SK-N-SH (cell line): Measurements from ENCODE around the gene PRICKLE1. TPM values are rescaled to one million over a fixed set of nuclear protein-coding genes. Genes with fewer than 3 reads are reported as not detected.

Experiments used
- CTCF ChIA-PET: fragments of 300-600, 350-600 bp; formaldehyde crosslinking; extraction: SDS; loops from one replicate; lab custom pipeline; 2021; lab: Yijun Ruan, JAX
- POLR2A ChIA-PET: fragments of 350-600 bp; sonication (Branson Sonifier 250); formaldehyde crosslinking; extraction: SDS; loops from one replicate; lab custom pipeline; 2020; ENCODE audit warnings: antibody characterized with exemption, inconsistent platforms; lab: Yijun Ruan, JAX
- DNase-seq: peaks from one replicate; pipeline ENCODE4 v3.0.0; 2012
- H2AFZ ChIP-seq: fragments of 200-600 bp; sonication (generic); 2 replicates; pipeline ENCODE4 v1.8.1; 2016; ENCODE audit warnings: antibody characterized with exemption, mild to moderate bottlenecking, low read depth
- H3F3A ChIP-seq: fragments of 200-600 bp; sonication (generic); replicated peaks from 2 replicates; pipeline ENCODE3; 2016; ENCODE audit warnings: antibody characterized with exemption, mild to moderate bottlenecking; ENCODE audit not compliant: insufficient read depth
- H3K27ac ChIP-seq, 2 experiments: fragments of 200-500 bp in 1 of 2; fragments of 200-600 bp in 1 of 2; sonication (Bioruptor generic) in 1 of 2; sonication (generic), shearing (Covaris generic) in 1 of 2; 2 replicates each; pipeline versions ENCODE4 v1.5.1 to v1.6.1; 2014 to 2016; ENCODE audit warnings: low read depth in 2 of 2, inconsistent platforms in 1 of 2, low read length in 1 of 2, mild to moderate bottlenecking in 1 of 2, mixed read lengths in 1 of 2
- H3K27me3 ChIP-seq: fragments of 200-600 bp; sonication (generic), shearing (Covaris generic); 2 replicates; pipeline ENCODE4 v1.6.1; 2016; ENCODE audit warnings: mixed run types; ENCODE audit not compliant: insufficient read depth
- H3K36me3 ChIP-seq, 2 experiments: fragments of 200-500 bp in 1 of 2; fragments of 200-600 bp in 1 of 2; sonication (Bioruptor generic) in 1 of 2; sonication (generic) in 1 of 2; replicated peaks in 1 of 2; 2 replicates each; pipeline versions ENCODE3 to v1.5.1; 2014 to 2016; ENCODE audit warnings: low read length in 1 of 2, mild to moderate bottlenecking in 1 of 2; ENCODE audit not compliant: insufficient read depth in 2 of 2, control insufficient read depth in 1 of 2
- H3K4me1 ChIP-seq, 2 experiments: fragments of 200-500 bp in 1 of 2; fragments of 200-600 bp in 1 of 2; sonication (Bioruptor generic) in 1 of 2; sonication (generic), shearing (Covaris generic) in 1 of 2; 2 replicates each; pipeline versions ENCODE4 v1.5.1 to v1.6.1; 2014 to 2016; ENCODE audit warnings: low read depth in 1 of 2, low read length in 1 of 2, mixed run types in 1 of 2; ENCODE audit not compliant: insufficient read depth in 2 of 2, control insufficient read depth in 1 of 2
- H3K4me2 ChIP-seq: fragments of 200-600 bp; sonication (generic), shearing (Covaris generic); 2 replicates; pipeline ENCODE4 v1.6.1; 2017; ENCODE audit warnings: mixed run types
- H3K4me3 ChIP-seq, 2 experiments: fragments of 200-500 bp in 1 of 2; fragments of 200-600 bp in 1 of 2; sonication (Bioruptor generic) in 1 of 2; sonication (generic), shearing (Covaris generic) in 1 of 2; 2 replicates each; pipeline versions ENCODE4 v1.5.1 to v1.8.1; 2014 to 2016; ENCODE audit warnings: low read depth in 2 of 2, inconsistent platforms in 1 of 2, low read length in 1 of 2, mild to moderate bottlenecking in 1 of 2, mixed read lengths in 1 of 2, moderate library complexity in 1 of 2
- H3K79me2 ChIP-seq: fragments of 200-600 bp; sonication (generic); 2 replicates; pipeline ENCODE4 v1.8.1; 2017; ENCODE audit warnings: mild to moderate bottlenecking; ENCODE audit not compliant: insufficient read depth
- H3K9ac ChIP-seq: fragments of 200-600 bp; sonication (generic); 2 replicates; pipeline ENCODE4 v1.6.1; 2017; ENCODE audit warnings: mixed run types
- H3K9me2 ChIP-seq: fragments of 200-600 bp; sonication (generic); 2 replicates; pipeline ENCODE4 v1.6.1; 2017; ENCODE audit warnings: mixed run types
- H3K9me3 ChIP-seq: fragments of 200-600 bp; sonication (generic); 2 replicates; pipeline ENCODE4 v1.6.1; 2017; ENCODE audit warnings: mixed run types, mild to moderate bottlenecking, moderate library complexity
- H4K20me1 ChIP-seq: fragments of 200-600 bp; sonication (generic); 2 replicates; pipeline ENCODE4 v1.6.1; 2017; ENCODE audit warnings: mild to moderate bottlenecking, mixed run types; ENCODE audit not compliant: insufficient read depth
- ELF1 ChIP-seq: IDR thresholded peaks from 2 replicates; pipeline ENCODE4 v1.4.0; 2012
- FOXJ3 ChIP-seq: sonication (generic); formaldehyde crosslinking; IDR thresholded peaks from 2 replicates; pipeline ENCODE4 v1.5.1; 2020; ENCODE audit warnings: mild to moderate bottlenecking, missing genetic modification reagents
- FOXM1 ChIP-seq: IDR thresholded peaks from 2 replicates; pipeline ENCODE4 v1.4.0; 2012; ENCODE audit warnings: low read depth, mild to moderate bottlenecking
- GABPA ChIP-seq: IDR thresholded peaks from 2 replicates; pipeline ENCODE4 v1.4.0; 2012; ENCODE audit warnings: low read depth, mild to moderate bottlenecking
- NFIC ChIP-seq: IDR thresholded peaks from 2 replicates; pipeline ENCODE4 v1.4.0; 2012; ENCODE audit warnings: borderline replicate concordance
- NRF1 ChIP-seq: IDR thresholded peaks from 2 replicates; pipeline ENCODE4 v1.6.1; 2012; ENCODE audit warnings: low read depth, mild to moderate bottlenecking, low read length
- RCOR1 ChIP-seq: fragments of 150-350 bp; IDR thresholded peaks from 2 replicates; pipeline ENCODE4 v1.6.1; 2017; ENCODE audit warnings: antibody characterized with exemption, low read length
- SMC3 ChIP-seq: IDR thresholded peaks from 2 replicates; pipeline ENCODE4 v1.6.1; 2012; ENCODE audit warnings: low read depth, low read length, improper control_type of control experiment
- TAF1 ChIP-seq: IDR thresholded peaks from 2 replicates; pipeline ENCODE4 v1.6.1; 2012; ENCODE audit warnings: low read depth, mild to moderate bottlenecking, low read length, moderate library complexity, borderline replicate concordance
- TCF12 ChIP-seq: IDR thresholded peaks from 2 replicates; pipeline ENCODE4 v1.4.0; 2012
- WGBS: methylation state at CpG from one replicate; pipeline ENCODE4 v1.1.6; 2017; ENCODE audit warnings: low lambda C conversion rate; 5-methylcytosine and 5-hydroxymethylcytosine counted together
- polyA plus RNA-seq, 3 experiments: library from polyadenylated mRNA; depleted of rRNA; stranded (reverse); fragments of >200 nt; gene quantifications; 2 replicates each; pipeline ENCODE4 v1.2.3, GENCODE V29; 2012
- TF ChIP-seq, protein P1 (sequence below): IDR thresholded peaks from 2 replicates; pipeline ENCODE4 v1.4.0; 2012; ENCODE audit warnings: low read depth
- TF ChIP-seq, protein P2 (sequence below): IDR thresholded peaks from 2 replicates; pipeline ENCODE4 v1.4.0; 2012; ENCODE audit warnings: low read depth, borderline replicate concordance
- TF ChIP-seq, protein P3 (sequence below): IDR thresholded peaks from 2 replicates; pipeline ENCODE4 v1.4.0; 2012; ENCODE audit warnings: low read depth, borderline replicate concordance

PRICKLE1 gene
- 0.45 and 1.2 TPM in 2 replicates for polyA plus RNA-seq (2012; rRNA removed)
- 0.48 and 0.55 TPM in 2 replicates for polyA plus RNA-seq (2012; cell fraction: cytosol; rRNA removed)
- polyA plus RNA-seq (2012; cell fraction: nucleus; rRNA removed): 0.56 and 1.5 TPM in 2 replicates

DNA sequence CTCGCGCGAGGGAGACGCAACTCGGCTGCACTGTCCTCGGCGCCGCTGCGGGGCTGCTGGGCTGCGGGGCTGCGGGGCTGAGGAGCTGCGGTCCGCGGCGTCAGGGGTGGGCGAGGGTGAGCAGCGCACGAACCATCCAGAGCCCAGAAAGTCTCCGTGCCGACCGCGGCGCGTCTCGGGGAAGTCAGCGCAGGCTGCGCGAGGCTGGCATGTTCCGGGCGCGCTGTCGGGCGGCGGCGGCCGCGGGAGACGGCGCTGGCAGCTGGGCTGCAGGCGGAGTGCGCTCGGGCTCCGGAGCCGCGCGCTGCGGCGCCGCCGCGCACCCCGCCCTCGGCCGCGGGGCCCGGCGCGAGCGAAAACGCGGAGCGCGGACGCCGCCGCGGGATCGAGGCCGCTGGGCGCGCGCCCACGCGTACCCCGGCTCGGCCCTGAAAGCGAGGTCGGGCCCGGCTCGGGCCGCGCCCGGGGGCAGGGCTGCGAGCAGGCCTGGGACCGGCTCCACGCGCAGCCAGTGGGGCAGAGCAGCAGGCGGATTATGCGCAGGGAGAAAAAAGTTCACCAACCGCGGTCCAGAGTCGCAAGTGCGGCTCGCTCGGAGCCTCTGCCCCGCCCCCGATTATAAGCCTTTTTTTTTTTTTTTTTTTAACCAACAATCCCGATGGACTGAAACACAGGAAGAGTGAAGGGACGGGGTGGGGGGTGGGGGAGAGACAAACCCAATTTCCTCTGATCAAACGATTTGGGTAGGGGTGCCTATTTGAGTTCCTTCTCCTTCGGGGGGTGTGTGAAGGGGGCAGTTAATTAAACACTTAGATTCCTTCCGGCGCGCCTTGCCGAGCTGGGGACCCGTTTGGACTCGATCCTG lies at the start of gene PRICKLE1:
Gene PRICKLE1, minus strand, starts transcription at position 282 of the 865 bp plus-strand sequence. CDS start 117,230 bp downstream, outside the sequence.
- WGBS: 0% methylated on average over 11 of the region's 107 CpGs
- H3K27me3 ChIP-seq: peaks cover 33% of the 10 kb centered on the region
- peak within 1 kb of the TSS; percentile 61 to 62 for H3K4me3 ChIP-seq
- peak within 1 kb of the TSS; percentile 97 for H3K4me2 ChIP-seq
- H3K27ac ChIP-seq: peak within 1 kb of the TSS in 1 of 2 experiments; percentile 58; a peak in 2 of 4 replicates
- no peaks in the 10 kb centered on the region for H3F3A ChIP-seq
- H3K9me2 ChIP-seq: no peaks in the 10 kb centered on the region
- peak; percentile 90 for DNase-seq
- no peak for TF ChIP-seq FOXM1
- TF ChIP-seq, protein P1, sequence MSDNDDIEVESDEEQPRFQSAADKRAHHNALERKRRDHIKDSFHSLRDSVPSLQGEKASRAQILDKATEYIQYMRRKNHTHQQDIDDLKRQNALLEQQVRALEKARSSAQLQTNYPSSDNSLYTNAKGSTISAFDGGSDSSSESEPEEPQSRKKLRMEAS: no peak
- TF ChIP-seq, protein P2, sequence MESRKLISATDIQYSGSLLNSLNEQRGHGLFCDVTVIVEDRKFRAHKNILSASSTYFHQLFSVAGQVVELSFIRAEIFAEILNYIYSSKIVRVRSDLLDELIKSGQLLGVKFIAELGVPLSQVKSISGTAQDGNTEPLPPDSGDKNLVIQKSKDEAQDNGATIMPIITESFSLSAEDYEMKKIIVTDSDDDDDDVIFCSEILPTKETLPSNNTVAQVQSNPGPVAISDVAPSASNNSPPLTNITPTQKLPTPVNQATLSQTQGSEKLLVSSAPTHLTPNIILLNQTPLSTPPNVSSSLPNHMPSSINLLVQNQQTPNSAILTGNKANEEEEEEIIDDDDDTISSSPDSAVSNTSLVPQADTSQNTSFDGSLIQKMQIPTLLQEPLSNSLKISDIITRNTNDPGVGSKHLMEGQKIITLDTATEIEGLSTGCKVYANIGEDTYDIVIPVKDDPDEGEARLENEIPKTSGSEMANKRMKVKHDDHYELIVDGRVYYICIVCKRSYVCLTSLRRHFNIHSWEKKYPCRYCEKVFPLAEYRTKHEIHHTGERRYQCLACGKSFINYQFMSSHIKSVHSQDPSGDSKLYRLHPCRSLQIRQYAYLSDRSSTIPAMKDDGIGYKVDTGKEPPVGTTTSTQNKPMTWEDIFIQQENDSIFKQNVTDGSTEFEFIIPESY: no peak
- TF ChIP-seq, all 33 proteins: peak for 0
- H3K9me3 ChIP-seq: no peaks in the 10 kb centered on the region
- H3K36me3 ChIP-seq: no peaks in the 10 kb centered on the region
- ChIA-PET CTCF (interaction anchor here (0.6 to 2.6 kb wide), 8 partner anchors 11 to 747 kb away, joined by 3 to 14 read pairs (median 4); no protein-coding TSS in a partner anchor), POLR2A (interaction anchor here (0.7 to 1.0 kb wide), 2 partner anchors 16 to 635 kb away, joined by 3 read pairs; no protein-coding TSS in a partner anchor)
- no peaks in the 10 kb centered on the region for H3K79me2 ChIP-seq
- peak within 1 kb of the TSS; percentile 76 for H2AFZ ChIP-seq
- peaks cover 7 to 25% of the 10 kb centered on the region in 2 experiments; a peak in 3 of 4 replicates for H3K4me1 ChIP-seq
- no peak within 1 kb of the TSS for H3K9ac ChIP-seq
- H4K20me1 ChIP-seq: no peaks in the 10 kb centered on the region

DNA sequence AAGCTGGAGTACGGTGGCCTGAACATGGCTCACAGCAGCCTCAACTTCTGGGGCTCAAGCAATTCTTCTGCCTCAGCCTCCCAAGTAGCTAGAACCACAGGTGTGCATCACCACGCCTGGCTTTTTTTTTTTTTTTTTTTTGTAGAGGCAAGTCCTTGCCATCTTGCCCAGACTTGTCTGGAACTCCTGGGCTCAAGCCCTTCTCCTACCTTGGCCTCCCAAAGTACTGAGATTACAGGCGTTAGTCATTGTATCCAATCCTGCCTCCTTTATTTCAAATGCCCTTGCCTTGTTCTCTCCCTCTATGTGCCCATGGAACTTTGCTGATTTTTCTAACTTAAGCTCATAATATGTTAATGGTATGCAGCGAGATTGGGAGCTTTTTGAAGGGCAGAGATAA lies 49.2 kb upstream of the PRICKLE1 start:
- Histone ChIP-seq H2AFZ (no peak overlapping the region), H3K4me1 (no peaks in the 10 kb centered on the region)
- TF ChIP-seq ELF1 (no peak), GABPA (no peak), NRF1 (no peak), FOXJ3 (CRISPR knock-in tag) (no peak), RCOR1 (no peak), TAF1 (no peak), SMC3 (no peak), TCF12 (no peak), NFIC (no peak)
- TF ChIP-seq, protein P3, sequence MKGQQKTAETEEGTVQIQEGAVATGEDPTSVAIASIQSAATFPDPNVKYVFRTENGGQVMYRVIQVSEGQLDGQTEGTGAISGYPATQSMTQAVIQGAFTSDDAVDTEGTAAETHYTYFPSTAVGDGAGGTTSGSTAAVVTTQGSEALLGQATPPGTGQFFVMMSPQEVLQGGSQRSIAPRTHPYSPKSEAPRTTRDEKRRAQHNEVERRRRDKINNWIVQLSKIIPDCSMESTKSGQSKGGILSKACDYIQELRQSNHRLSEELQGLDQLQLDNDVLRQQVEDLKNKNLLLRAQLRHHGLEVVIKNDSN: no peak
- TF ChIP-seq, protein P1: no peak
- TF ChIP-seq, all 33 proteins: peak for 0
- H3K27me3 ChIP-seq: no peaks in the 10 kb centered on the region
- H3K9ac ChIP-seq: no peak overlapping the region
- no peaks in the 10 kb centered on the region for H3K9me3 ChIP-seq
- H3K9me2 ChIP-seq: no peaks in the 10 kb centered on the region
- H3K4me3 ChIP-seq: no peak overlapping the region
- WGBS: 47% methylated on average over 4 of the region's 4 CpGs
- no peak overlapping the region for H3K4me2 ChIP-seq
- no peak overlapping the region for H3K27ac ChIP-seq
- CTCF ChIA-PET: no interaction called here
- H3K36me3 ChIP-seq: no peaks in the 10 kb centered on the region
- no peaks in the 10 kb centered on the region for H4K20me1 ChIP-seq
- no peak for DNase-seq
- no peaks in the 10 kb centered on the region for H3F3A ChIP-seq
- POLR2A ChIA-PET: no interaction called here
- no peaks in the 10 kb centered on the region for H3K79me2 ChIP-seq
